ENCODE measurements around the gene ATXN7L2. TPM values are rescaled to one million over a fixed set of nuclear protein-coding genes. Genes with fewer than 3 reads are reported as not detected.

Gene ATXN7L2
- total RNA-seq, 1 experiment from 2014 or later: 17.3 TPM

DNA sequence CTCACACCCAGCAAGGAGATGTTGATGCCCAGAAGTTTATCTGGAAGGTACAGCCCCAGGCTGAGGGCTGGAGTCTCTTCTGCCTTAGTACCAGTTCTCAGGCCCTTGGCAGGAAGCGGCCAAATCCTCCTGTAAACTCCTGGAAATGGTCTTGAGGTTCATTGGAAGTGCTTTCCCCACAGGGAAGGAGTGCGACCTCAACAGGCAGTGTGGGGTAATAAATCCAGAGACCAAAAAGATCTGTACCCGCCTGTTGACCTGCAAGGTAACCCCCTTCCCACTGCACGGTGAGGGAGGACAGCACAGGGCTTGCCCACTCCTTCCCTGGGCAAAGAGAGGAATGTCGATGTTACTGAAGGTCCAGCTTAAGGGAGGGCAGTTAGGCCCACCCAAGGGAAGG, 4.5 kb downstream of the ATXN7L2 start:
- H3K4ac ChIP-seq (ENCODE audit: low read depth, low read length): no peak overlapping the region
- H3K14ac ChIP-seq (ENCODE audit: insufficient read depth, low read length): no peak overlapping the region
- no peak overlapping the region for H2AK5ac ChIP-seq (ENCODE audit: insufficient read length, low read length)
- no peak overlapping the region for H3T11ph ChIP-seq (ENCODE audit: low read length)
- H4K91ac ChIP-seq (ENCODE audit: insufficient read length, low read depth, low read length): no peak overlapping the region
- Mint-ChIP-seq H3K9me3 (no peaks in the 10 kb centered on the region), H3K27me3 (ENCODE audit: low read depth) (no peaks in the 10 kb centered on the region; the same call in 1 of the 2 replicates), H3K27ac (no peak overlapping the region; a peak in 1 of 7 replicates), H3K4me3 (no peak overlapping the region; a peak in 1 of 5 replicates), H3K4me1 (peaks cover 12 to 20% of the 10 kb centered on the region in 2 experiments), H3K36me3 (ENCODE audit: insufficient read depth in 1 of 3, low read depth in 3 of 3) (peaks cover 5 to 53% (median 11%) of the 10 kb centered on the region in 3 experiments; a peak in 6 of 7 replicates)
- H3K9ac ChIP-seq (ENCODE audit: extremely low read depth, insufficient read length, low read length): no peak overlapping the region
- H3K27me3 ChIP-seq (ENCODE audit: insufficient read depth, low read length): no peaks in the 10 kb centered on the region
- H3K27ac ChIP-seq (ENCODE audit: insufficient read length, low read depth, low read length): no peak overlapping the region
- no peaks in the 10 kb centered on the region for H3K79me2 ChIP-seq (ENCODE audit: insufficient read depth, low read length)
- H4K5ac ChIP-seq (ENCODE audit: insufficient read length, low read depth, low read length): no peak overlapping the region
- no peak for DNase-seq
- peaks cover 2% of the 10 kb centered on the region; the same call in 1 of the 2 replicates for H3K4me1 ChIP-seq (ENCODE audit: insufficient read depth, low read length)
- H4K20me1 ChIP-seq (ENCODE audit: control insufficient read depth, insufficient read depth, insufficient read length): no peaks in the 10 kb centered on the region
- H3K79me1 ChIP-seq (ENCODE audit: insufficient read depth, low read depth, low read length, poor library complexity, severe bottlenecking): no peaks in the 10 kb centered on the region
- no peak overlapping the region for H2BK120ac ChIP-seq (ENCODE audit: low read depth, low read length, poor library complexity, severe bottlenecking)
- H3K4me2 ChIP-seq (ENCODE audit: insufficient read depth, insufficient read length, low read length): no peak overlapping the region
- H2AFZ ChIP-seq (ENCODE audit: low read length): no peak overlapping the region
- peaks cover 11% of the 10 kb centered on the region for H3K23me2 ChIP-seq (ENCODE audit: insufficient read length, low read depth, low read length, poor library complexity, severe bottlenecking)
- no peaks in the 10 kb centered on the region for H3K9me3 ChIP-seq (ENCODE audit: control insufficient read depth, low read depth, low read length)
- no CpG with 5 or more reads among the region's 5 CpGs for WGBS (ENCODE audit: extremely low coverage, insufficient read length, low lambda C conversion rate)
- no peak overlapping the region for H3K18ac ChIP-seq (ENCODE audit: insufficient read length, low read depth, low read length)
- no peak overlapping the region for H2BK5ac ChIP-seq (ENCODE audit: insufficient read length, low read length)
- H4K8ac ChIP-seq (replicated peaks; ENCODE audit: insufficient read length, low read depth, low read length): no peak overlapping the region
- TF ChIP-seq, protein P1, sequence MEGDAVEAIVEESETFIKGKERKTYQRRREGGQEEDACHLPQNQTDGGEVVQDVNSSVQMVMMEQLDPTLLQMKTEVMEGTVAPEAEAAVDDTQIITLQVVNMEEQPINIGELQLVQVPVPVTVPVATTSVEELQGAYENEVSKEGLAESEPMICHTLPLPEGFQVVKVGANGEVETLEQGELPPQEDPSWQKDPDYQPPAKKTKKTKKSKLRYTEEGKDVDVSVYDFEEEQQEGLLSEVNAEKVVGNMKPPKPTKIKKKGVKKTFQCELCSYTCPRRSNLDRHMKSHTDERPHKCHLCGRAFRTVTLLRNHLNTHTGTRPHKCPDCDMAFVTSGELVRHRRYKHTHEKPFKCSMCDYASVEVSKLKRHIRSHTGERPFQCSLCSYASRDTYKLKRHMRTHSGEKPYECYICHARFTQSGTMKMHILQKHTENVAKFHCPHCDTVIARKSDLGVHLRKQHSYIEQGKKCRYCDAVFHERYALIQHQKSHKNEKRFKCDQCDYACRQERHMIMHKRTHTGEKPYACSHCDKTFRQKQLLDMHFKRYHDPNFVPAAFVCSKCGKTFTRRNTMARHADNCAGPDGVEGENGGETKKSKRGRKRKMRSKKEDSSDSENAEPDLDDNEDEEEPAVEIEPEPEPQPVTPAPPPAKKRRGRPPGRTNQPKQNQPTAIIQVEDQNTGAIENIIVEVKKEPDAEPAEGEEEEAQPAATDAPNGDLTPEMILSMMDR (conservative IDR thresholded peaks at IDR 0.05): peak; percentile 51
- H3K23ac ChIP-seq (ENCODE audit: insufficient read length, low read depth, low read length): no peak overlapping the region
- no peak overlapping the region for H3K56ac ChIP-seq (ENCODE audit: insufficient read length, low read depth, low read length)
- no peak overlapping the region for H2BK12ac ChIP-seq (ENCODE audit: insufficient read length, low read depth, low read length)
- no peak overlapping the region for H2BK15ac ChIP-seq (ENCODE audit: low read depth, low read length)
- H2BK20ac ChIP-seq (ENCODE audit: low read depth, low read length, poor library complexity, severe bottlenecking): no peak overlapping the region

All from H9 (cell line).